Thyroid gland (tissue), 4 donors: ENCODE data around the gene RCCD1.
A peak's percentile ranks its signal among the peaks of the same experiment; 100 is the strongest.

Experiments used
- POLR2A ChIP-seq, 2 donors: fragments of 450-650 bp; IDR thresholded peaks; one replicate each; pipeline ENCODE4 v1.6.1; 2017; ENCODE audit warnings: antibody characterized with exemption in 2 of 2, mild to moderate bottlenecking in 2 of 2, moderate library complexity in 1 of 2
- TF ChIP-seq, protein P1 (sequence below), 6 experiments: fragments of 200-600 bp in 3 of 6; fragments of 450-650 bp in 3 of 6; sonication (generic) in 3 of 6; IDR thresholded peaks; one replicate each; pipeline ENCODE4 v1.5.1; 2016 to 2019; ENCODE audit warnings: antibody characterized with exemption in 6 of 6, mild to moderate bottlenecking in 2 of 6, inconsistent platforms in 1 of 6, moderate library complexity in 1 of 6

DNA sequence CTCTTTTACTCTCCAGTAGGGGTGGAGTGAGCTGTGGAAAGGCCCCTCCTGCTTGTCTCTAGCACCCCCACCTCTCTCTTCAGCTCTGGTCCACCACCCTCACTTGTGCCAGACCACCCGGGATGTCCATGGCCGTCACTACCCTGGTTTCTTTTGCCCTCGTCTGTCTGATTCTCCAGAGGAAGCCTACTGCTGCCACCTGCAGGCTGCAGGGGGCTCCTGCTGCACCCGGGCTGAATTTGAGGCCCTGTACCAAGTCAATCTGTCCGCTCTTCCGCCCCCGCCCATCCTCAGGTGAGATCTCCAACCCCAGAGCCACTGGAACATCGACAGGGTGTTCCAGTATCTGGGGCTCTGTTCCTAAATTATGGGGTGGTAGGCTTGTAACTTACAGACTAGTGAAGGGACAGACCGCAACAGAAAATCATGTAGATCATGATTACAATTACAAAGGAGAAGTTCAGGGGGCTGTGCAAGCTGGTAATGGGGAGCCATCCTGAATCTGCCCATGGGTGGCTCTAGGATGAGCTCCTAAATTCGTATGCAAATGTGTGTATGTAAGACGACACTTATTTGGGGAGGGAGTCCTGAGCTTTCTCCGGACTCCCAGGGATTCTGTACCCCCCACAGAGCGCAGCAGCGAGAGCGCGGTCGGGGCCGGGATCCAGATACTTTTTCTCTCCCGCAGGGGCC lies 20.3 kb upstream of the RCCD1 start:
- TF ChIP-seq, protein P1, sequence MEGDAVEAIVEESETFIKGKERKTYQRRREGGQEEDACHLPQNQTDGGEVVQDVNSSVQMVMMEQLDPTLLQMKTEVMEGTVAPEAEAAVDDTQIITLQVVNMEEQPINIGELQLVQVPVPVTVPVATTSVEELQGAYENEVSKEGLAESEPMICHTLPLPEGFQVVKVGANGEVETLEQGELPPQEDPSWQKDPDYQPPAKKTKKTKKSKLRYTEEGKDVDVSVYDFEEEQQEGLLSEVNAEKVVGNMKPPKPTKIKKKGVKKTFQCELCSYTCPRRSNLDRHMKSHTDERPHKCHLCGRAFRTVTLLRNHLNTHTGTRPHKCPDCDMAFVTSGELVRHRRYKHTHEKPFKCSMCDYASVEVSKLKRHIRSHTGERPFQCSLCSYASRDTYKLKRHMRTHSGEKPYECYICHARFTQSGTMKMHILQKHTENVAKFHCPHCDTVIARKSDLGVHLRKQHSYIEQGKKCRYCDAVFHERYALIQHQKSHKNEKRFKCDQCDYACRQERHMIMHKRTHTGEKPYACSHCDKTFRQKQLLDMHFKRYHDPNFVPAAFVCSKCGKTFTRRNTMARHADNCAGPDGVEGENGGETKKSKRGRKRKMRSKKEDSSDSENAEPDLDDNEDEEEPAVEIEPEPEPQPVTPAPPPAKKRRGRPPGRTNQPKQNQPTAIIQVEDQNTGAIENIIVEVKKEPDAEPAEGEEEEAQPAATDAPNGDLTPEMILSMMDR (IDR thresholded peaks at IDR 0.05) = peak; percentile 63 to 91 (median 76)
- no peak for TF ChIP-seq POLR2A (IDR thresholded peaks at IDR 0.05)
